ENCODE measurements around the gene ARHGAP6. TPM values are rescaled to one million over a fixed set of nuclear protein-coding genes. Genes with fewer than 3 reads are reported as not detected.

ARHGAP6 gene
- total and polyA plus RNA-seq, 2 donors (not counting 3 experiments of a cell fraction or from before 2014, with no cell fraction given): 0.69 to 0.83 TPM

GRCh38 chrX:11089802-11090201 is 575.9 kb downstream of the ARHGAP6 start:
- intact Hi-C loops (cut with micrococcal nuclease): no loop called here
- no peaks in the 10 kb centered on the region for H3K27me3 ChIP-seq (ENCODE audit: control insufficient read depth in 2 of 2, insufficient read depth in 2 of 2, low read length in 2 of 2)
- no peak overlapping the region for H3K4me2 ChIP-seq (ENCODE audit: insufficient read depth, low read length)
- CTCF ChIA-PET: no interaction called here
- BruUV-seq (replicated peaks): no TSS peak
- dilution Hi-C loops (cut with MboI; ENCODE audit: extremely low pct_ligation_motif_present, low sequenced_read_pairs): no loop called here
- no peak overlapping the region for H2AFZ ChIP-seq (ENCODE audit: low read depth, low read length)
- H3K9me3 ChIP-seq (replicated peaks; ENCODE audit: control insufficient read depth, insufficient read depth, low read length): no peaks in the 10 kb centered on the region
- H3K36me3 ChIP-seq (ENCODE audit: control insufficient read depth in 2 of 2, extremely low read depth in 1 of 2, insufficient read depth in 2 of 2, low read length in 2 of 2): no peaks in the 10 kb centered on the region
- no peak overlapping the region for H3K9ac ChIP-seq (replicated peaks; ENCODE audit: extremely low read depth, insufficient read depth, low read length)
- POLR2A ChIA-PET: no interaction called here
- no peak overlapping the region for H3K4me3 ChIP-seq (replicated peaks in 1 of 3; ENCODE audit: insufficient read depth in 1 of 3, low read depth in 1 of 3, low read length in 3 of 3)
- H4K20me1 ChIP-seq (replicated peaks; ENCODE audit: control insufficient read depth, extremely low read depth, insufficient read depth, low read length): no peaks in the 10 kb centered on the region
- H3K9me1 ChIP-seq (replicated peaks; ENCODE audit: control insufficient read depth, extremely low read depth, insufficient read depth, low read length): no peaks in the 10 kb centered on the region
- no peak overlapping the region for H3K27ac ChIP-seq (ENCODE audit: insufficient read depth, low read depth, low read length)
- FAIRE-seq (no peak), DNase-seq (ENCODE audit: low read depth, low spot score) (no peak)
- TF ChIP-seq JUN (IDR thresholded peaks at IDR 0.05; ENCODE audit: borderline replicate concordance, insufficient read depth, insufficient read length, low read depth) (no peak), MYC (IDR thresholded peaks at IDR 0.05; ENCODE audit: low read depth, low read length) (no peak), FOS (IDR thresholded peaks at IDR 0.05; ENCODE audit: borderline replicate concordance, insufficient read depth, low read length) (no peak), POLR2A (IDR thresholded peaks at IDR 0.05; ENCODE audit: low read depth, low read length) (no peak), GATA2 (IDR thresholded peaks at IDR 0.05; ENCODE audit: insufficient read depth, insufficient read length, low read depth, low read length) (no peak), MAX (IDR thresholded peaks at IDR 0.05; ENCODE audit: insufficient read depth, insufficient read length) (no peak), POLR2AphosphoS5 (IDR thresholded peaks at IDR 0.05; ENCODE audit: insufficient read depth, low read depth, low read length) (no peak), EZH2 (IDR thresholded peaks at IDR 0.05; ENCODE audit: borderline replicate concordance, low read depth, low read length, severe bottlenecking) (no peak)
- TF ChIP-seq, protein P1, sequence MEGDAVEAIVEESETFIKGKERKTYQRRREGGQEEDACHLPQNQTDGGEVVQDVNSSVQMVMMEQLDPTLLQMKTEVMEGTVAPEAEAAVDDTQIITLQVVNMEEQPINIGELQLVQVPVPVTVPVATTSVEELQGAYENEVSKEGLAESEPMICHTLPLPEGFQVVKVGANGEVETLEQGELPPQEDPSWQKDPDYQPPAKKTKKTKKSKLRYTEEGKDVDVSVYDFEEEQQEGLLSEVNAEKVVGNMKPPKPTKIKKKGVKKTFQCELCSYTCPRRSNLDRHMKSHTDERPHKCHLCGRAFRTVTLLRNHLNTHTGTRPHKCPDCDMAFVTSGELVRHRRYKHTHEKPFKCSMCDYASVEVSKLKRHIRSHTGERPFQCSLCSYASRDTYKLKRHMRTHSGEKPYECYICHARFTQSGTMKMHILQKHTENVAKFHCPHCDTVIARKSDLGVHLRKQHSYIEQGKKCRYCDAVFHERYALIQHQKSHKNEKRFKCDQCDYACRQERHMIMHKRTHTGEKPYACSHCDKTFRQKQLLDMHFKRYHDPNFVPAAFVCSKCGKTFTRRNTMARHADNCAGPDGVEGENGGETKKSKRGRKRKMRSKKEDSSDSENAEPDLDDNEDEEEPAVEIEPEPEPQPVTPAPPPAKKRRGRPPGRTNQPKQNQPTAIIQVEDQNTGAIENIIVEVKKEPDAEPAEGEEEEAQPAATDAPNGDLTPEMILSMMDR (IDR thresholded peaks at IDR 0.05; ENCODE audit: extremely low read depth in 1 of 2, insufficient read depth in 1 of 2, low read depth in 1 of 2, low read length in 2 of 2): no peak
- H3K4me1 ChIP-seq (ENCODE audit: control insufficient read depth, extremely low read depth, insufficient read depth, low read length): no peaks in the 10 kb centered on the region
- H3K79me2 ChIP-seq (ENCODE audit: control insufficient read depth, insufficient read depth, low read length): no peaks in the 10 kb centered on the region

Small RNA genes lying within 50 kb of the gene (microRNA-seq; reads per million reads assigned to microRNA genes)
- not detected for gene MIR548AX (ENCODE audit: borderline number of aligned reads, borderline replicate concordance)

Small RNA genes lying within 50 kb of the gene (small RNA-seq; reads per million reads assigned to genes)
- gene MIR548AX (ENCODE audit: insufficient read depth, insufficient read length, low read depth, low replicate concordance) (not detected), gene RF00019 (ENCODE audit: insufficient read depth, insufficient read length, low read depth, low replicate concordance) (not detected), gene RF02271 (ENCODE audit: insufficient read depth, insufficient read length, low read depth, low replicate concordance) (not detected)

Other genes with a start within 250 kb of the ARHGAP6 start
- gene MSL3, start 92.3 kb upstream of the ARHGAP6 start, total RNA-seq: 52.6 and 54.2 TPM in 2 replicates
- 49.6 and 58.7 TPM in 2 replicates for gene MSL3, start 92.3 kb upstream of the ARHGAP6 start, polyA plus RNA-seq